H54 (cell line): ENCODE measurements around the gene ZNF217.
"Not testable (repeated sequence)": the region's sequence is repeated elsewhere in the genome, so short reads cannot be mapped to it uniquely, and the experiment has no call there.

Source experiments
- DNase-seq: peaks from one replicate; pipeline ENCODE4 v3.0.0; 2011; ENCODE audit warnings: low spot score, mixed read lengths; ENCODE audit not compliant: insufficient read length
- FAIRE-seq: peaks from 3 replicates; lab custom pipeline; 2011; peaks lifted over from hg19 to GRCh38; lab: Jason Lieb, UNC
- POLR2A ChIP-seq: IDR thresholded peaks from 2 replicates; pipeline ENCODE4 v1.6.1; 2011; ENCODE audit warnings: low read depth, mild to moderate bottlenecking, low read length

Gene ZNF217

GRCh38 chr20:53586640-53587039 is 7.0 kb downstream of the ZNF217 start:
- FAIRE-seq (no peak), DNase-seq (no peak)
- TF ChIP-seq POLR2A, result no peak

DNA sequence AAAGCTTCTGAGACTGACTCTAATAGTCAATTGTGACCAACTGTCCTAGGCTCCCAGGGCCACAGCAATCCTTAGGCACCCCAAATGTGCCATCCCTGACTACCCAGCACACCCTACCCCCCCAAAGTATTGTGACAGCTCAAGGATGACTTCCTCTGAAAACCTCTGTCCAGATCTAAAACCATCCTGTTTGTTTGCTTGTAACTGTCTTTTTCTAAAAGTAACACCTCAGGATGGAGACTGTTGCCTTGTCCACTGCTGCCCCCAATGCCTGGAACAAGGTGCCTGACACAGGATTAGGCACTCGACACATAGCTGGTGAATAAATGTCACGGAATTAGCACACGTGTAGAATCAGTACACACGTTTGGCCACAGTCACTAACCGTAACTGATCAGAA is 7.7 kb downstream of the ZNF217 start:
- FAIRE-seq, DNase-seq: not testable (repeated sequence)

- DNase-seq, FAIRE-seq: not testable (repeated sequence)
Measured at GRCh38 chr20:53585004-53585569, 8.6 kb downstream of the ZNF217 start.

DNA sequence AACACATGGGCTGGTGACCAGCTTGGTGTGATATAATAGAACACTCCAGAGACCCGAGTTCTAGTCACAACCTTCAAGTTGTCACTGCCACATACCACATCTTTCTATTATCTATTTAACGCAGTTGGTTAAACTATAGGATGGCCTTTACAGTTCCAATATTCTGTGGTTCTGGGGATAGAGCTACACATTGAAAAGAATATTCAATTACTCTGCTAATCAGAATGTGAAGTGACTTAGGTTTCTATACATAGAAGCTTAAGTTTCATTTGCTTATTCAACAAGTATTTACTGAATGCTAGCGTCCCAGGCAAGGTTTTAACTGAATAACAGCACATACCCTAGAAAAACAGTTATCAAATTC is 9.1 kb downstream of the ZNF217 start:
- FAIRE-seq, result not testable (repeated sequence)

DNA sequence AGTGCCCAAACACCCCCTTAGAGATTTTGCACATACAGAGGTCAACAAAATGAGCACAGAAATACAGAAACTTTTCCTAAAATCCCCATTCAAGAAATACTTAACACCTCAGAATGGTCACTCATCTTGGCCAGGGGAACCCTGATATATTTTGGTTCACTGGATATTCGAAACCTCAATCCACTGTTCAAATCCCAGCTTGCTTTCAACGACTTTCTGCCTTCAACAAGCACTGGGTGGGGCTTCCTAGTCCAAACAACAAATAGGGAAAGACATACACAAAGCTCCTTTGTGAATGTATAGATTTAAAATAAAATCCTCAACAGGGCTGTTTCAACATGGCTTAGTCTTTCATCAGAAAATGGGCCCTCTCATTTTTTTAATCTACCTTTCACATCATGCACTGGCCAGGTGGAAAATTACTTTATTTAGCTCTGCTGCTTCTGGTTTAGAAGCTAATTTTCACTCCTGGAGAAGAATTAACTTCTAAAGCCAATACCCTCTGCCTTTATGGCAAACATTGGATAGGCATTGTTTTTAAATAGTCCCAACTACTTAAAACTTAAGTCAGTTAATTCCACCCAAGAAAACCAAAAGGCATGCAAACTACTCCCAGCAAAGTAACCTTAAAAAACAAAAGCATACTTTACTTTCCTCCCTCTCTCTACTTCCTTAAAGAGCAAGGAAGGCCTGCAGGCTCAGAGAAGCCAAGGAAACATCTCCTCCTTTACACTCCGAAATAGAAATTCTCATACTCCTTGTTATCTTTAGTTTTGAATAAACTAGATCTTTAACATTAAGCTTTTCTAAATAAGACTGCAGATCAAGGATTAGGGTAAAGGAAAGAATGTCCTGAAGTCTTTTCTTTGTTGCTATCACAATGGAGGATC is 9.7 kb downstream of the ZNF217 start:
- not testable (repeated sequence) for DNase-seq, FAIRE-seq

More for the DNA sequence above, 9.1 kb downstream of the ZNF217 start:
- DNase-seq, result not testable (repeated sequence)

DNA sequence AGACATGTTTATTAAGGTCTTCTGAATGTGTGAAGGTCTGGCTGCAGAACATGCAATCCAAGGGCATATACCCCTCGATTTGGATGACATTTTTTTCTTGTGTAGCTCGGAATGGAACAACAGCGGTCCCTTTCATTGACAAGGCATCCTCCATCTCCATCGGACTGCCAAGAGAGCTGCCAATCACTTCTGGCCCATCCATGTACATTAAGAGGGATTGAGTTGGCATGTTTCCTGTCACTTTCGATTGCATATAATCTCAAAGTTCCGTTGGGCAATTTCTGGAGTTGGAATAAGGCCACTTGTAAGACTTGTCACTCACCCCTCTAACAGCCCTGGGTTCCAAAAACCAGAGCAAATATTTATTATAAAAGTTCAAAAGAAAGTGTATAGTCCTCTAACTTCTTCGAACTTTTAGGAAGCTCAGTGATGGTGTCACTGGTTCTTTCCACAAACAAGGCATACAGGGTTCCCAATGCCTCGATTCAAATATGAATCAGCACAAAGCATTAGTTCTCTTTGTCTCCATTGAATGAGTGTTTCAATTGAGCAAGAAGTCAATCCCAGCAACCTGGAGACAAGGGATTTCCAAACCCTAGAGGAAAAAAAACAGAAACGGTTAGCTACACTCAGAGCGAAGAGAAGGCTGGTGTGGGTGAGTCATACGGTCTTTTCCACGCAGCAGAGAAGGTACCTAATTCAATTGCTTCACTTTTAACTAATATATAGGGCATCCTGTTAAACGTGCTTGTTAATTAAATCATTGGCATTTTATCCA is 10.9 kb downstream of the ZNF217 start:
- peak; percentile 33 for DNase-seq
- FAIRE-seq, result no peak
- no peak for TF ChIP-seq POLR2A

- no peak for DNase-seq
- TF ChIP-seq POLR2A, result no peak
- no peak for FAIRE-seq
Measured at GRCh38 chr20:53582251-53582570, 11.4 kb downstream of the ZNF217 start.

DNA sequence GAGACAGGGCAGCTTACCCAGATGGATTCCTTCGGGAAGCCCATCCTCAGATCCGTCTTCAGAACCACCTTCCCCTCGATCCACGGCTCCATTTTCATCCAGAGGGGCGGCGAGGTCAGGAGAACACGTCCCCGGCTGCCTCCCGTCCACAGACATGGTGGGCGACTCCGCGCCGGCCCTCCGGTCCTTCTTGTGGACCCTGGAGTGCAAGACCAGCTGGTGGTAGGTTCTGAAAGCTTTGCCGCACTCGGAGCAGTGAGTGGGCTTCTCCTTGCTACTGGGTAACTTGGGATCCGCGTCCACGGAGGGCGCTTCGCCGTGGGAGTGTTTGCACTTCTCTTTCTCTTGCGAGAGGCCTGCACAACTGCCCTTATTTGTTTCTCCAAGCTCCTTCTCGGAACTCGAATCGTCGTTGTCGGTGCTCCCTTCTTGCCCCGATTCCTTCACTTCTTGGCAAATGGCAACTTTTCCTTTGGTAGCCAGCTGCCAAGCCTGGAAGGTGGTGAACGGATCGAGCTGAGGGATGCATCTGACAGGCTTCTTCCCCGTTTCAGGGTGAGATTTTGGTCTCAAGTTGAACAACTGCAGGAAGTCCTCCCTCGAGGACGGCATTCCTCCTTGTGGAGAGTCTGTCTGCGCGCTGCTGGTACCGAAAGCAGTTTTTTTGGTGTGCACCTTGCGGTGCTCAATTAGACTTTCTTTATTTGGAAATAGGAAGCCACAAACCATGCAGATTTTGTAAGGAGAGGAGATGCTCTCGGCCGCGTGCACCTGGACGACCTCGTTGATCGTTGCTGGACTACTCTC is 12.0 kb downstream of the ZNF217 start:
- TF ChIP-seq POLR2A, result no peak
- FAIRE-seq (no peak), DNase-seq (no peak)

DNA sequence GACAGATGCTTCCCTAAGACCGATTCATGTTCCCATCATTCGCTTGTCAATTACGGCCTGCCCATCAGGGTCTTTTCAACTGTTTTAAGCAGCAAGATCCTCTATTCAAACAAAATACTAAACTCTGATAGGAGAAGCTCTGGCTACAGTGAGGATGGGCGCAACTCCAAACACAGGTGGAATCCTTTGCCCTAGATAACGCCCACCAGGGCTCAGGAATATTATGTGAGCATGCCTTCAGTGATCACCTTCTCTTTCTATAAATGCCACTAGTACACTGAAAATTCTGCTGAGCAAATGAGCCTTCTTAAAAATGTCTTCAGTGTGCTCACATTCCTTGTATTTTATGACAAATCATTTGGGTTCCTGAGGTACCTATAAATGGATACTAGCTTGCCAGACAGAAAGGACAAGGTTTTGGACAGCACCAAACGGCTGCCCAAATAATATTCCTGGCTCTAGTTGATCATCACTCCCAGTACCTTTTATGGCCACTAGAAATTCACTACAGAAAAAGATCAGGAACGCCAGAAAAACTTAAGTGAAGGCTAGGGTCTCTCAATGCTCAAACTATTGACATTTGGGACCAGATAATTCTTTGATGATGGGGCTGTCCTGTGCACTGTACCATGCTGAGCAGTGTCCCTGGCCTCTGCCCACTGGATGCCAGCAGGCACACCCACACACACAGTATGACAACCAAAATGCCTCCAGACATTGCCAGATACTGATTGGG is 13.1 kb downstream of the ZNF217 start:
- FAIRE-seq (no peak), DNase-seq (no peak)
- no peak for TF ChIP-seq POLR2A

DNA sequence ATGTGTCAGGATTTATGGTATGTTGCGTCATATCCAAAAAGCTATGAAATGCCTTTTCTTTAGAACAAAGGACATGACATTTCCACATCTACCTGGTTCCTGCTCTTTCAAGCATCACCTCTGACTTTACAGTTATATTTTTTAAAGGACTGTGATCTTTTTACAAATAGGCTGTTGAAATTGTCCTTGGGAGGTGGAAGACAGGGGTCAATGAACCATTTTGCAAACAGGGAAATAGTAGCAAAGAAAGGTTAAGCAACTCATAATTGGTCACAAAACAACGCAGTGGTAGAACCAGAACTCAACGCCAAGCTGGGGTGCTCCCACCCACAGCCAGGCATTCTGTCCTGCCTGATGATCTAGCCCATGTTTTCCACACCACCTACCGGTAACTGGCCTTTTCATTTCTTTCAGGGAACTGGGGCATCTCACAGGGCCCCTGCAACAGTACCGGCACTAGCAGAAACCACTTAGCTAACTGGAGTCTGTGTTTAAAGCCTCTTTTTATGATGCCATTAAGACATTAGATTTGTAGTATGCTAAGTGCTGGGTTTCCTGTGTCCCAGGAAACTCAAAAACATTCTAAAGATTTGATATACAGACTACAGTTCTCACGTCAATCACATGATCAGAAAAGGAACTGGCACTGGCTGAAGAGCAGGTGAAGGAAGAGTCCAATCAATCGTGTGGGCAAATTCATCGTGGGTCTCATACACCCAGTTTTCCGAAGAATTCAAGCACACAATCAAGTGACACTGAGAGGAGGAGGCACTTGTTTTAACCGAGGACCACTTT is 13.9 kb downstream of the ZNF217 start:
- no peak for TF ChIP-seq POLR2A
- no peak for DNase-seq
- no peak for FAIRE-seq

- TF ChIP-seq POLR2A, result no peak
- DNase-seq (no peak), FAIRE-seq (no peak)
Measured at GRCh38 chr20:53579266-53579580, 14.4 kb downstream of the ZNF217 start.

- no peak for FAIRE-seq
- TF ChIP-seq POLR2A, result no peak
- DNase-seq, result peak; percentile 36
Measured at GRCh38 chr20:53578492-53579222, 15.0 kb downstream of the ZNF217 start.
